Heart right ventricle (tissue), 16 donors: ENCODE measurements around the gene PRM1. TPM values are rescaled to one million over a fixed set of nuclear protein-coding genes. Genes with fewer than 3 reads are reported as not detected.
A peak's percentile ranks its signal among the peaks of the same experiment; 100 is the strongest.

Experiments used
- ATAC-seq, 8 donors: fragments of 200-7000 bp; cut with Tn5 transposase; one replicate each; pipeline ENCODE4 v1.9.1; 2020; ENCODE audit warnings: mild to moderate bottlenecking in 8 of 8, moderate library complexity in 8 of 8, moderate number of reproducible peaks in 1 of 8
- DNase-seq, 2 donors: peaks; one replicate each; pipeline ENCODE4 v3.0.0-alpha.2; 2020
- H3K27ac ChIP-seq, 10 donors: fragments of 200-600 bp; sonication (generic) in 2 of 10; one replicate each; pipeline versions ENCODE4 v1.5.0 to v1.8.0; 2020 to 2022; ENCODE audit warnings: mild to moderate bottlenecking in 3 of 10
- H3K27me3 ChIP-seq, 7 donors: fragments of 200-600 bp; one replicate each; pipeline ENCODE4 v1.8.0; 2021 to 2022; ENCODE audit warnings: mild to moderate bottlenecking in 2 of 7
- H3K36me3 ChIP-seq, 9 donors: fragments of 200-600 bp; sonication (generic) in 1 of 9; one replicate each; pipeline versions ENCODE4 v1.5.0 to v1.8.0; 2020 to 2022; ENCODE audit warnings: mild to moderate bottlenecking in 2 of 9
- H3K4me1 ChIP-seq, 9 donors: fragments of 200-600 bp; sonication (generic) in 1 of 9; one replicate each; pipeline versions ENCODE4 v1.5.0 to v1.8.0; 2020 to 2022; ENCODE audit warnings: mild to moderate bottlenecking in 4 of 9
- H3K4me3 ChIP-seq, 10 donors: fragments of 200-600 bp; sonication (generic) in 2 of 10; one replicate each; pipeline versions ENCODE4 v1.5.0 to v1.8.0; 2020 to 2022; ENCODE audit warnings: mild to moderate bottlenecking in 7 of 10, moderate library complexity in 2 of 10
- H3K9me3 ChIP-seq, 11 donors: fragments of 200-600 bp in 10 of 11; sonication (generic) in 2 of 11; one replicate each; pipeline versions ENCODE4 v1.5.0 to v1.8.0; 2013 to 2022; ENCODE audit warnings: mild to moderate bottlenecking in 2 of 11, control low read depth in 1 of 11, moderate library complexity in 1 of 11
- WGBS, 2 donors: extraction: QIAGEN DNeasy Blood & Tissue Kit; methylation state at CpG; one replicate each; pipeline ENCODE4 v1.1.7; 2013; ENCODE audit warnings: inconsistent platforms in 1 of 2; 5-methylcytosine and 5-hydroxymethylcytosine counted together
- intact Hi-C, 10 donors: fragments of 100-400 bp; cut with DNase I; formaldehyde crosslinking; loops; one replicate each; pipeline versions ENCODE4 v1.11.1 to v1.14.2; 2022
- polyA plus RNA-seq, 2 donors: library from polyadenylated mRNA; stranded (reverse); fragments of 200-250 nt; gene quantifications; one replicate each; pipeline ENCODE4 v1.2.3, GENCODE V29; 2013
- total RNA-seq, 10 donors: library from RNA; stranded (reverse); fragmentation: NEBNext Ultra II Directional in 3 of 10; extraction: Animal tissue kit (Norgen Biotek cat#: 25700) in 3 of 10; gene quantifications; one replicate each; pipeline versions ENCODE4 v1.2.1 to v1.2.4, GENCODE V29; 2021 to 2023
- TF ChIP-seq, protein P1 (sequence below), 9 donors: fragments of 200-600 bp; sonication (generic) in 2 of 9; IDR thresholded peaks; one replicate each; pipeline versions ENCODE4 v1.5.0 to v1.8.0; 2021 to 2022; ENCODE audit warnings: antibody characterized with exemption in 9 of 9, mild to moderate bottlenecking in 5 of 9, moderate library complexity in 1 of 9
- donor health status: Arrhythmogenic right ventricular cardiomyopathy.
- donor health status: ischemic (EF 13 %, LVEDD 7.1; RV severe dilation, severe dysfunction).
- donor health status: healthy with polysubstance abuse.
- donor health status: DM: no; HTN: yes; CAD: no.
- donor health status: DM: no; HTN: no; CAD: no.
- donor health status: ischemic (EF 25% LVEDD 6.9; RV normal size, moderate dysfunction).
- donor health status: ischemic (EF 25% LVEDD 5.7; RV mildly dilated, moderate dysfunction).
- donor health status: healthy.
- donor health status: DM: yes; HTN: yes; CAD: no.
- donor health status: Ischemic cardiomyopathy.
- donor health status: ischemic (EF 35%, LVEDD 5.7; RV mildly dilated, moderate dysfunction).
- donor health status: nonischemic (EF 11% LVEDD 7.7; RV severe dilation, severe dysfunction).
- donor health status: DM: yes; HTN: yes; CAD: no.
- donor health status: PGD.
- donor health status: ischemic (EF 29% LVEDD 5.4; RV normal size, mild dysfunction).
- donor health status: nonischemic (EF 23%, LVEDD 6.1; RV moderate dilation, normal function).

PRM1 gene
- total and polyA plus RNA-seq, 12 donors = not detected

DNA sequence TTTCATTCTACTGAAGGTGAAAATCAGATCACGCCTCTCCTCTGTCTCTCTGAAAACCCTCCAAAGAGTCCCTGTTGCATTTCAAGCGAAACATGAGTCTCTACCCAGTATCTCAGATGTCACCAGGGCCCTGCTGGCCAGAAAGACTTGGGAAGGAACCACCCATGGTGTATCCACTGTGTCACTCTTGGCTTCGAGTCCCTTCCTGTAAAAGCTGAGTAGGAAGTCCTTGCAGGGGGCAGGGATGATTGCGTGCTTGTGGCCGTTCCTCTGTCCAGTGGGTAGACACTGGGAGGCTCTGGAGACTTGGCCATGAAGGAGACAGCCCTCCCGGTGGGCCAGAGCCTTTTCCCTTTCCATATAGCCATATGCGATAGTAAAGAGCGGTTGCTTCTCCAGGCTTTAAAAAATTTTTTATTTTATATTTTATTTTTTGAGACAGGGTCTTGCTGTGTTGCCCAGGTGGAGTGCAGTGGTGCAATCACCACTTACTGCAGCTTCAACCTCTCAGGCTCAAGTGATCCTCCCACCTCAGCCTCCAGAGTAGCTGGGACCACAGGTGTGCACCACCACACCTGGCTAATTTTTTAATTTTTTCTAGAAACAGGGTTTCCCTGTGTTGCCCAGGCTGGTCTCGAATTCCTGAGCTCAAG lies 45.1 kb upstream of the PRM1 start:
- Histone ChIP-seq H3K27ac (peak overlapping the region in 1 of 10 donors; percentile 78), H3K27me3 (no peaks in the 10 kb centered on the region), H3K4me1 (peaks cover 0 to 51% (median 16%) of the 10 kb centered on the region in 9 donors), H3K4me3 (no peak overlapping the region), H3K36me3 (no peaks in the 10 kb centered on the region), H3K9me3 (no peaks in the 10 kb centered on the region)
- ATAC-seq (peak in 1 of 8 donors; percentile 32), DNase-seq (no peak)
- 73 to 79% methylated on average over 9 of the region's 9 CpGs for WGBS, 2 donors
- intact Hi-C loops = no loop called here
- TF ChIP-seq, protein P1, sequence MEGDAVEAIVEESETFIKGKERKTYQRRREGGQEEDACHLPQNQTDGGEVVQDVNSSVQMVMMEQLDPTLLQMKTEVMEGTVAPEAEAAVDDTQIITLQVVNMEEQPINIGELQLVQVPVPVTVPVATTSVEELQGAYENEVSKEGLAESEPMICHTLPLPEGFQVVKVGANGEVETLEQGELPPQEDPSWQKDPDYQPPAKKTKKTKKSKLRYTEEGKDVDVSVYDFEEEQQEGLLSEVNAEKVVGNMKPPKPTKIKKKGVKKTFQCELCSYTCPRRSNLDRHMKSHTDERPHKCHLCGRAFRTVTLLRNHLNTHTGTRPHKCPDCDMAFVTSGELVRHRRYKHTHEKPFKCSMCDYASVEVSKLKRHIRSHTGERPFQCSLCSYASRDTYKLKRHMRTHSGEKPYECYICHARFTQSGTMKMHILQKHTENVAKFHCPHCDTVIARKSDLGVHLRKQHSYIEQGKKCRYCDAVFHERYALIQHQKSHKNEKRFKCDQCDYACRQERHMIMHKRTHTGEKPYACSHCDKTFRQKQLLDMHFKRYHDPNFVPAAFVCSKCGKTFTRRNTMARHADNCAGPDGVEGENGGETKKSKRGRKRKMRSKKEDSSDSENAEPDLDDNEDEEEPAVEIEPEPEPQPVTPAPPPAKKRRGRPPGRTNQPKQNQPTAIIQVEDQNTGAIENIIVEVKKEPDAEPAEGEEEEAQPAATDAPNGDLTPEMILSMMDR (IDR thresholded peaks at IDR 0.05) = no peak

DNA sequence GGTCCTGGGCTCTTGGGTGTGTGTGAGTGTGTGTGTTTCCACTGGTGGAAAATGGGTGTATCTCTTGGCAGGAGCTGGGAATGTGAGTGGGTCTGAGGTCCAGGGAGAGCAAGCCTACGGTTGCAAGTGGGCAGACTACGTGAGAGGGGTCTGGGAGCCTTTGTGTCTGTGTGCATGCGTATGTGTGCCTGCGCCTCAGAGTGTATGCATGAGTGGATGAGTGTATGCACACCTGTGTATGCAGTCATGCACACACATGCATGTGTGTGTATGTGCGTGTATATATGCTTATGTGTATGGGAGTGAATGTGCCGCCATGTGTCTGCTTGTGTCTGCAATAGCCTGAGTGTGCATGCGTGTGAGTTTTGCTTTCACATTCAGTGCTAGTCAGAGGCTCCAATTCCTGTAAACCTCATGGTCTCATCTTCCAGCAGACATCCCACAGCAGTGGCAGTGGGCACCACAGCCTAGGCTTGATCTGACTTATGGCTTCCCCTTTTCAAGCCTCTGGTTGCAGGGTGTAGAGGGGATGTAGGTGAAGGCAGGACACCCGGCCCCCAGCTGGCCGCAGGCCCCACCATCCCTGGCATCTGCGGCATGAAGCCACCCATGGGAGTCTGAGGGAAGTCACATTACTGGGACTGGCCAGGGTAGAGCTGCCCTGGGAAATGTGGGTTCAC lies 44.4 kb upstream of the PRM1 start:
- intact Hi-C loops = no loop called here
- H3K9me3 ChIP-seq = no peaks in the 10 kb centered on the region
- H3K4me1 ChIP-seq = peaks cover 0 to 51% (median 16%) of the 10 kb centered on the region in 9 donors
- no peaks in the 10 kb centered on the region for H3K36me3 ChIP-seq
- H3K4me3 ChIP-seq = no peak overlapping the region
- DNase-seq = no peak
- 79 to 88% methylated on average over 10 of the region's 10 CpGs for WGBS, 2 donors
- ATAC-seq = no peak
- H3K27ac ChIP-seq = peak overlapping the region in 1 of 10 donors; percentile 78
- H3K27me3 ChIP-seq = no peaks in the 10 kb centered on the region
- TF ChIP-seq, protein P1 (IDR thresholded peaks at IDR 0.05) = no peak

DNA sequence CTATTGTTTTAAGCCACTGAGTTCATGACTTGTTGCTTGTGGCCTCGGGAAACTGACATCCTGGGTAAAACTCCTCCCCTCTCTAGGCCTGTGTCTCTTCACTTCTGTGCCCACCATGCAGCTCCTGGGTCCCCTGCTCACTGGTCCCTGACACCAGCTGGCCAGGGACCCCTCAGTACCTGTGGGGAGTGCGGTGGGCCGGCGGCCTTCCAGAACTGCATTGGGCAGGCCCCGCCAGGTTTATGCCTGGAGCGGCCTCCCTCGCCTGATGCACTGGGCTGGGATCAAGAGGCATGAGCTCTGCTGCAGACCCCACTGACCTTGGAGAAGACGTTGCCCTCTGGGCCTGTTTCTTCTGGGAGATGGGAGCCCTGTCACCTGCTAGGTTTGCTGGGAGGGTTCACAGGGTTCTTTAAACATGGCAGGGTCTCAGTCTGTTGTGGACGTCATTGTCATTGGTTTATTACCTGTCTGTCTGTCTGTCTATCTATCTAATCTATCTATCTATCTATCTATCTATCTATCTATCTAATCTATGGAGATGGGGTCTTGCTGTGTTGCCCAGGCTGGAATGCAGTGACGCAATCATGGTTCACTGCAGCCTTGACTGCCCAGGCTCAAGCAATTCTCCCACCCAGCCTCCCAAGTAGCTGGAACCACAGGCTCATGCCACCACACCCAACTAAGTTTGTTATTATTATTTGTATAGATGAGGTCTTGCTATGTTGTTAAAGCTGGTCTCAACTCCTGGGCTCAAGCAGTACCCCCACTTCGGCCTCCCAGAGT lies 42.6 kb upstream of the PRM1 start:
- H3K27ac ChIP-seq = no peak overlapping the region
- no peak for DNase-seq
- TF ChIP-seq, protein P1 (IDR thresholded peaks at IDR 0.05) = no peak
- ATAC-seq = no peak
- H3K36me3 ChIP-seq = no peaks in the 10 kb centered on the region
- no peaks in the 10 kb centered on the region for H3K9me3 ChIP-seq
- H3K27me3 ChIP-seq = no peaks in the 10 kb centered on the region
- no peak overlapping the region for H3K4me3 ChIP-seq
- intact Hi-C loops = loop anchor here in 1 of 10 donors (5.0 kb wide), 1 partner anchor 1029 kb away; no protein-coding TSS in a partner anchor
- H3K4me1 ChIP-seq = peaks cover 0 to 39% (median 10%) of the 10 kb centered on the region in 9 donors
- WGBS, 2 donors = 91 to 92% methylated on average over 11 of the region's 11 CpGs

DNA sequence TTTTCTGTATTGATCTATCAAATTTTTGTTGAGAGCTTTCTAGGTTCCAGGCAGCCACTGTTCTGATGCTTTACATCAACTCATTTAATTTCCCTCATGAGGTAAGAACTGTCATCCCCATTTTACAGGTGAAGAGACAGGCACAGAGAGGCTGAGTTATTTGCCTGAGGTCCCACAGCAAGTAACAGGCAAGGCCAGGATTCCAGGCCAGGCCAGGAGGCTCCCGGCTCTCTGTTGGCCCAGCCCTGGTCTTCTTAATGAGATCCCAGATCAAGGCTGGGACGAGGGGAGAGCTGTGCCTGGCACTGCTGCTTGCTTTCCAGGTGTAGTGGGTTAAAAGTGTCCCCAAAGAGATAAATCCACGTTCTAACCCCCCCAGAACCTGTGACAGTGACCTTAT lies 41.7 kb upstream of the PRM1 start:
- H3K4me1 ChIP-seq = peaks cover 0 to 30% (median under 1%) of the 10 kb centered on the region in 9 donors
- no peak for ATAC-seq
- H3K27me3 ChIP-seq = no peaks in the 10 kb centered on the region
- 86 to 88% methylated on average over 3 of the region's 3 CpGs for WGBS, 2 donors
- no peaks in the 10 kb centered on the region for H3K36me3 ChIP-seq
- TF ChIP-seq, protein P1 (IDR thresholded peaks at IDR 0.05) = no peak
- no peak overlapping the region for H3K27ac ChIP-seq
- DNase-seq = no peak
- intact Hi-C loops = loop anchor here in 1 of 10 donors (5.0 kb wide), 1 partner anchor 1029 kb away; no protein-coding TSS in a partner anchor
- no peak overlapping the region for H3K4me3 ChIP-seq
- no peaks in the 10 kb centered on the region for H3K9me3 ChIP-seq
